Fibroblast of skin of right quadriceps (primary cell): ENCODE measurements around the gene FUOM.
"Not testable (repeated sequence)": the region's sequence is repeated elsewhere in the genome, so short reads cannot be mapped to it uniquely, and the experiment has no call there.

Experiments used
- DNase-seq: peaks from one replicate; pipeline ENCODE4 v3.0.0-alpha.2; 2013

FUOM gene

GRCh38 chr10:133327651-133328357 is 30.0 kb downstream of the FUOM start:
- no peak for DNase-seq

- peak; percentile 39 for DNase-seq
Measured at GRCh38 chr10:133326745-133327650, 30.8 kb downstream of the FUOM start.

DNA sequence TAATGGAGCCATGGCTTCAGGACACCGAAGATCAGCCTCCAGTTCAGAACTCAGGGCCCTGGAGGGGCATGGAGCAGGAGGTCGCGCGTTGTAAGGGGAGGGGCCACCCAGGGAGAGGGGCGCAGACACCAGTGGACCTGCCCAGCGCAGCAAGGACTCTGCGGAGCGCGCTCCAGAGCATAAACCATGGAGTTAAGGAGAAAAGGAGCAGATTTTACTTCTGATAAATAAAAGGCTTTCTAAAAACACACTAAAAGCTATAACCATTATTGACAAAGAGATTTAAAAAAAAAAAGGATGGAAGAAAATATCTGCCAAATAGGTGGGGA is 31.6 kb downstream of the FUOM start:
- no peak for DNase-seq

DNA sequence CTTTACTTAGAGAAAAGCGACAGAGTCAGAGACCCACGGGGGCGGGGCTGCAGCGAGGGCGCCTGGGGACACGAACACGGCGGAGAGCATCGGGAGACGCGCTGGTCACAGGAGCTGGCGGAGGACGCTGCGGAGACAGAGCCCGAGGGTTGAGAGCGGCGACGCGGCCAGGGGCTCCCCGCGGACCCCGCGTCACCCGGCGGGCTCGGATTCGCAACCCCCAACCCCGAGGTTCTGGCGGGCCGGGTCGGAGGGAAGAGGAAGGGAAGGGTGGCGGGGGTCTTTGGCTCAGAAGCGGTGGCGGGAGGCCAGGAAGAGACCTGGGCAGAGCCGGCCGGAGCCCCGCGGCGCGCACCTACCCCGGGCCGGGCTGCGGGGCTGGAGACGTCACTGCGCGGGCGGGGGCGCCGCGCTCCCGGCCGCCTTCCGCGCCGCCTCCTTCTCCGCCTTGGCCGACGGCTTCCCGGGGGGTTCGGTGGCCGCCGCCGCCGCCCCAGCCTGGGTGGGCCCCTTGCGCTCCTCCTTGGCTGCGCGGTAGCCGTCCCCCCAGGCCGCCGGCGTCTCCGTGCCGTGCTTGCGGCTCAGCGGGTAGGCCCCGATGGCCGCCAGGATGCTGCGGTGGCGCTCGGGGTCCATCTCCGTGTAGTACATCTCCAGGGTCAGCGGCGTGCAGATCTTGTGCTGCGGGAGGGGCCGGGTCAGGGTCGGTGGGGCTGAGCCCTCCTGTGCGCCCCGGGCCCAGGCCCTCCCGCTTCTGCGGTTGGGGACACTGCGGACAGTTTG is 32.2 kb downstream of the FUOM start:
- no peak for DNase-seq

DNA sequence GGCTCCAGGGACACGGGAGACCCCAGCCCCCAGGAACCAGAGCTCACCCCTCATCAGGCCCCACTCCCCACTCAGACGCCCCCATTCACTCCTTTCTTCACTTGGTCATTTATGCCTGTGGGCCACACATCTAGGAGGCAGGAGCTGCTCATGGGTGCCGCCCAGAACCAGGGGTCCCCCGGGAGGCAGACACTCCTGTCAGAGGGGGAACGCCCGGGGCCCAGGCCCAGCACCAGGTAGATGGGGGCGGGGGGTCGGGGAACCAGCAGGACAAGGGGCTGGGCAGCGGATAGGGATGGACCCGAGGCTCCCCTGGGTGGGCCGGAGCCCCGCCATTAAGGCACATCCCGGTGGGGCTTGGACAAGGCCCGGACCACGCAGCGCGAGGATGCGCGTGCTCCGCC is 33.0 kb downstream of the FUOM start:
- no peak for DNase-seq

DNA sequence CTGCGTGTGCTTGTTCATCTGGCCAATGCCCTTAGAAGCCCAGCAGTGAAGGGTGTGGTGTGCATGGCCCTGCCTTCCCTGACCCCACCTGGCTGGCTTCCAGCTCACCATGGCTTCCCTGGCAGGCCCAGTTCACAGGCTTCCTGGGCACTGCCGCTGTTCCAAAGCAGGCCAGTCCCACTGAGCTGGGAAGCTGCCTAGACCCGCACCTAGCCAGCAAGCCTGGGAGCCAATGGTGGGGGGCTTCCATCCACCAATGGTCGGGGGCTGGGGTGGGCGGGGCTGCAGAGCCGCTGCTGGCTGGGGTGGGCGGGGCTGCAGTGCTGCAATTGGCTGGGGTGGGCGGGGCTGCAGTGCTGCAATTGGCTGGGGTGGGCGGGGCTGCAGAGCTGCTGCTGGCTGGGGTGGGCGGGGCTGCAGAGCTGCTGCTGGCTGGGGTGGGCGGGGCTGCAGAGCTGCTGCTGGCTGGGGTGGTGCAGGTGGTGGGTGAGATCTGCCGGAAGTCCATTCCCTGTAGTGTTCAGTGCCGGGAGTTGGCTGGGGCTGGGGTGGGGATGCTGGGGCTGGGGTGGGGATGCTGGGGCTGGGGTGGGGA is 33.5 kb downstream of the FUOM start:
- no peak for DNase-seq

GRCh38 chr10:133322064-133322709 is 35.6 kb downstream of the FUOM start:
- DNase-seq = not testable (repeated sequence)

GRCh38 chr10:133320852-133321422 is 36.9 kb downstream of the FUOM start:
- DNase-seq = not testable (repeated sequence)

- DNase-seq = peak; percentile 33
Measured at GRCh38 chr10:133318494-133319127, 39.2 kb downstream of the FUOM start.

DNA sequence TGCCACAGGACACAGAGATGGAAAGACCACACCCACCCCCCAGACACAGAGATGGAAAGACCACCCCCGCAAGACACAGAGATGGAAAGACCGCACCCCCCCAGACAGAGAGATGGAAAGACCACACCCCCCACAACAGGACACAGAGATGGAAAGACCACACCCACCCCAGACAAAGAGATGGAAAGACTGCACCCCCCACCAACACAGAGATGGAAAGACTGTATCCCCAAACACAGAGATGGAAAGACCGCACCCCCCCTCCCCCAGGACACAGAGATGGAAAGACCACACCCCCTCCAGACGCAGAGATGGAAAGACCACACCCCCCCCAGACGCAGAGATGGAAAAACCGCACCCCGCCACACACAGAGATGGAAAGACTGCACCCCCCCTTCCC is 41.1 kb downstream of the FUOM start:
- no peak for DNase-seq

GRCh38 chr10:133316266-133316665 is 41.6 kb downstream of the FUOM start:
- DNase-seq = no peak

GRCh38 chr10:133315847-133316246 is 42.0 kb downstream of the FUOM start:
- DNase-seq = no peak

- no peak for DNase-seq
Measured at GRCh38 chr10:133314911-133315310, 42.9 kb downstream of the FUOM start.

- no peak for DNase-seq
Measured at GRCh38 chr10:133313192-133313591, 44.6 kb downstream of the FUOM start.

GRCh38 chr10:133312769-133313145 is 45.1 kb downstream of the FUOM start:
- DNase-seq = no peak

- no peak for DNase-seq
Measured at GRCh38 chr10:133312016-133312768, 45.6 kb downstream of the FUOM start.

DNA sequence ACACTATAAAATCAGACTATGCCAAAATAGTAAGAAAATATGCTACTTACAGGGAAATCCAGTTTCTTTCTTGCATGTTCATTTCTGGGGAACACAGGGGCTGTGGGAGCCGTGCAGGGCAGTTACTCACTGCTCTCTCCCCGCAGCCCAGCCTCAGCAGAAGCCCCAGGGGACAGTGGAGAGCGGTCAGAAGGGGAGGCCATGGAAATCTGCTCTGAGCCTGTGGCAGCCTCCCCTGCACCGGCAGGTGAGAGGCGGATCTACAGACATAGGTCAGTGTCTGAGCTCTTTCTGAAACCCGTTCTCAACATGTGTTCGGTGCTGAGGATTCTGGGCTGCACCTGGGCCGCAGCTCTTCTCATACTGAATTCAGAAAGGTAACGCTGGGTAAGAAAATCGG is 46.2 kb downstream of the FUOM start:
- no peak for DNase-seq

- DNase-seq = no peak
Measured at GRCh38 chr10:133310789-133311188, 47.0 kb downstream of the FUOM start.

DNA sequence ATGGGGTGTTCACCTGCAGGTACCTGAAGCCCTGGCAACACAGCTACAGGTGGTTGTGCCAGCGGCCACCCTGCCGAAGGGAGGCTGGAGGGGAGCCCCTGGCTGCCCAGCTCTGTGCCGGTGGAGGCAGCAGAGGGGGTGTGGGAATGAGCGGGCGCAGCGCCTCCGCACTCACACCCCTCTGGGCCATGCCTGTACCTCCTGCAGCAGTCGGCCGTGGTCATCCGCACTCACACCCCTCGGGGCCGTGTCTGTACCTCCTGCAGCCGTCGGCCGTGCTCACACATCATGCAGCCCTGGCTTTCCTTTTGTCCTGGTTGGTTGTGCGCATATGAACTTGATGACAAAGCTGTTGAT is 47.4 kb downstream of the FUOM start:
- no peak for DNase-seq

- no peak for DNase-seq
Measured at GRCh38 chr10:133309720-133310398, 48.0 kb downstream of the FUOM start.
